GM18511 (cell line): ENCODE measurements around the gene SCAPER.

ENCODE experiments used
- ATAC-seq: cut with Tn5 transposase; IDR thresholded peaks from one replicate; pipeline ENCODE4 v1.9.1; 2021; ENCODE audit warnings: mild to moderate bottlenecking, moderate library complexity; ENCODE audit not compliant: unreplicated experiment

The SCAPER gene

DNA sequence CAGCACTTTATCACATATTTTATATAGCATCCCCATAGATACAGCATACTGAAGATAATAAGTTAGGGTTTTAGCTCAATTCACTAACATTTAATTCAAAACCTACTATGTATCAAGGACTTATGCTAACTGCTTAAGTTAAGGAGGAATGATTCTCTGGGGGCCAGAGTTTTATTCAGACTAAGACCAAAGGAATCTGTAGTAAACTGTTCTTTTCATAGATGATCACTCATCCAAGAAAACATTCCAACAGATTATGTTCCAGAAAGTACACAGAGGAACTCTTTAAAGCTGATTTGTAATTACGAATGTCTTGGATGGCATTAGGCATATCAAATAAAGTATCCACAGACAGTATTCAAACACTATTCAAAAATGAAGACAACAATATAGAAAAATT is 226.4 kb downstream of the SCAPER start:
- no peak for ATAC-seq

GRCh38 chr15:76674883-76675282 is 230.3 kb downstream of the SCAPER start:
- ATAC-seq, result no peak

GRCh38 chr15:76669521-76670207 is 235.5 kb downstream of the SCAPER start:
- no peak for ATAC-seq

- ATAC-seq, result no peak
Measured at GRCh38 chr15:76668900-76669299, 236.2 kb downstream of the SCAPER start.

GRCh38 chr15:76667943-76668715 is 237.0 kb downstream of the SCAPER start:
- no peak for ATAC-seq

GRCh38 chr15:76664895-76665294 is 240.2 kb downstream of the SCAPER start:
- ATAC-seq, result no peak

DNA sequence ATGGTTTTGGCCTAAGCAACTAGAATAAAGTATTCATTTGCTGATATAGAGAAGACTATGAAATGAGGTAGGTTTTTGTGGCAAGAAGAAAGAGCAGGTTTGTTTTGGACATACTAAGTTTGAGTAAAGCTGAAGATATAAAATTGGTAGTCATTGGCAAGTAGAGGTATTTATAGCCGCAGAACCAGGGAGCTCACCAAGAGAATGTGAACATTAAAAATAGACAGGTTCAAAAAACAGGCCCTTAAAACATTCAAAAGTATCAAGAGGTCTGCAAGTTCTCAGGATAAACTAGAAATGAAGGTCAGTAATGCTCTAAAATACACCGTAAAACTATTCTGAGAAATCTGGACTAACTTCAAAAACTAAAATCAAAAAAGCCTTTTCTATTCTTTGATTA is 240.7 kb downstream of the SCAPER start:
- no peak for ATAC-seq

- no peak for ATAC-seq
Measured at GRCh38 chr15:76663529-76663928, 241.6 kb downstream of the SCAPER start.

DNA sequence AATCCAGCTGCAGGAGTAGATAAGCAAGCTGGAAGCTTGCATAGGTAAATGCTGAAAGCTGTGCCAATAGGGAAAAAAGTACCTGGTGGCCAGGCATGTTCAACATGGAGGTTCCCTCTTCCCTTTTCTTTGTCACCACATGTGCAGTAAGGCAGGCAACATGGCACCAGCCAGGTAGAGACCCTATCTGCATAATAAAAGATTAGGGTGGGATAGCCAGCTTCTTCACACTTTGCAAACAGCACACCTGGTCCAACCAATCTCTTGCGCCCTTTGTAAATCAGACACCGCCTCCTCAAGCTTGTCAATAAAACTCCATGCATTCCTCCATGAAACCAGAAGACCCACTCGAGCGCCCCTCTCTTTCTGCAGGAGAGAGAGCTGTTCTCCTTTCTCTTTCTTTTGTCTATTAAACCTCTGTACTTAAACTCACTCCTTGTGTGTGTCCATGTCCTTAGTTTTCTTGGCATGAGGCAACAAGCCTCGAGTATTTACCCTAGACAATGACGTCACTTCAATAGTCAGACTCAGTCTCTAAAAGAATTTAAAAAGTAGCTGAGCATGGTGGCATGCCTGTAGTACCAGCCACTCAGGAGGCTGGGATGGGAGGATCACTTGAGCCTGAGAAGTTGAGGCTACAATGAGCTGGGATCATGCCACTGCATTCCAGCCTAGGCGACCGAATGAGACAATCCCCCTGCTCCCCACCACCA is 256.3 kb downstream of the SCAPER start:
- ATAC-seq, result no peak

GRCh38 chr15:76647612-76648011 is 257.5 kb downstream of the SCAPER start:
- ATAC-seq, result no peak

- no peak for ATAC-seq
Measured at GRCh38 chr15:76644646-76645045, 260.5 kb downstream of the SCAPER start.

DNA sequence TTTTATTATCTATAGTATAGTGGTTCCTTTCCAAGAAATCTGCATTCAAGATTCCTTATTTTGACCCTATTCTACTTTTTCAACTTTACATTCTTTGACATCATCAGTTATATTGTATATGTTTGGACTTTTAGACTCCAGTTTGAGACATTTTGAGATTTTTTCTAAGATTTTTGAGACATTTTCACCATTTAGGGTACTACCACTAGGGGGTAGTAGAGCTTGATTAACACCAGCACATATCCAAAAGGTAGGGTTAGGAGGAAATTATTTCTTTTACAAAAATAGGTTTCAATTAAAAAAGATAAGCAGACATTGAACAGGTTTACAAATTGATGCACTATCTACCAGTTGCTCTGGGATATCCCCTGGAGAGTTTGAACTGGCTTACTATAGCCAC is 262.5 kb downstream of the SCAPER start:
- no peak for ATAC-seq

DNA sequence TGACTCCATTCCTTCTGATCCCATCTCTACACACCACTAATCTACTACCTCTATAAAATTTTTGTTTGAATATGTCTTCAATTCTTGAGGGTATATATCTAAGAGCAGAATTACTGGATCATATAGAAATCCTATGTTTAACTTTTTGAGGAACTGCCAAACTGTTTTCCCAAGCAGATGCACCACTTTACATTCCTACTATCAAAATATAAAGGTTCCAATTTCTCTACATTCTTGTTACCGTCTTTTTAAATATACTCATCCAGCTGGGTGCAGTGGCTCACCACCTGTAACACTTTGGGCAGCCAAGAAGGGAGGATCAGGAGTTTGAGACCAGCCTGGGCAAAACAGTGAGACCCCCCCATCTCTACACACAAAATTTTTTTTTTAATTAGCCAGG is 268.0 kb downstream of the SCAPER start:
- no peak for ATAC-seq

GRCh38 chr15:76636059-76636458 is 269.1 kb downstream of the SCAPER start:
- no peak for ATAC-seq

GRCh38 chr15:76626611-76627010 is 278.5 kb downstream of the SCAPER start:
- ATAC-seq, result no peak

DNA sequence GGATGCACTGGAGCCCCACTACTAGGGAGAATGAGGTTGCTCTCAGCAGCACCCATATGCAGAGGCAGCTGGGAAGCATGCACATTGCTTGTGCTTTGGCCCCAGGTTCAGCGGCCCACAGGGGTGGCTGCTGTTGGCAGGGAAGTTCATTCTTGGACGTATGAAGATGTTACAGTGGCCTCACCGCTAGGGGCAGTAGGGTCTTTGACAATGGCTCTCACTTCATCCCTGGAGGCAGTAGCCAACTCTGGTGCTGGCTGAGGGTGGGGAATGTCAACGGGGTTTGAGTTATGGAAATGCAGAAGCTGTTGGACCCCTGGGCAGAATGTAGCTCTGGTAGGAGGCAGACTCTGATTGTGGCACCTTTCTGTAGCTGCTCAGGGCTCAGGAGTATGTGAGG is 279.9 kb downstream of the SCAPER start:
- no peak for ATAC-seq

- ATAC-seq, result no peak
Measured at GRCh38 chr15:76614725-76615124, 290.4 kb downstream of the SCAPER start.

DNA sequence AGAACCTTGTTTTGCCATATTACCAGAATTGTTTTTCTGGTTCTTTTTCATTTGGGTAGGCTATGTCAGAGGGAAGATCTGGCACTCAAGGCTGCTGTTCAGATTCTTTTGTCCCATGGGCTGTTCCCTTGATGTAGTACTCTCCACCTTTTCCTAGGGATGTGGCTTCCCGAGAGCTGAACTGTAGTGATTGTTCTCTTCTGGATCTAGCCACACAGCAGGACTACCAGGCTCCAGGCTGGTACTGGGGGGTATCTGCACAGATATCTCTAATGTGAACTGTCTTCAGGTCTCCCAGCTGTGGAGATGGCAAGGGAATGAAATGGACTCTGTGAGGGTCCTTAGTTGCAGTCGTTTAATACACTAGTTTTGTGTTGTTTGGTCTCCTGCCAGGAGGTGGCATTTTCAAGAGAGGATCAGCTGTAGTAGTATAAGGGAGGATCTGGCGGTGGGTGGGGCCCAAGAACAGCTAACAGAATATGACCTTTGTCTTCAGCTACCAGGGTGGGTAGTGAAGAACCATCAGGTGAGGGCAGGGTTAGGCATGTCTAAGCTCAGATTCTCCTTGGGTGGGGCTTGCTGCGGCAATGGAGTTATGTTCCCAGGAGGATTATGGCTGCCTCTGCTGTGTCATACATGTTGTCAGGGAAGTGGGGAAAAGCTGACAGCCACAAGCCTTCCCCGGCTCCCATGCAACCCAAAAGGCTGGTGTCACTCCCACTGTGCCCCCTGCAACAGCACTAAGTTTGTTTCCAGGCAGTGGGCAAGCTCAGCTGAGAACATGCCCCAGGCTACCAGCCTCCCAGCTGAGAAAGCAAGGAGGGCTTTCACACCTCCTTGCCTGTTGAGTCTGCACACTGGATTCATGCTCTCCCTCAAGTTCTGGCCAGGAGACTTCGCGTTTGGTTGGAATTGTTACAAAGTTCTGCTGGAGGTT is 316.1 kb downstream of the SCAPER start:
- ATAC-seq, result no peak

GRCh38 chr15:76585576-76585897 is 319.6 kb downstream of the SCAPER start:
- ATAC-seq, result no peak

DNA sequence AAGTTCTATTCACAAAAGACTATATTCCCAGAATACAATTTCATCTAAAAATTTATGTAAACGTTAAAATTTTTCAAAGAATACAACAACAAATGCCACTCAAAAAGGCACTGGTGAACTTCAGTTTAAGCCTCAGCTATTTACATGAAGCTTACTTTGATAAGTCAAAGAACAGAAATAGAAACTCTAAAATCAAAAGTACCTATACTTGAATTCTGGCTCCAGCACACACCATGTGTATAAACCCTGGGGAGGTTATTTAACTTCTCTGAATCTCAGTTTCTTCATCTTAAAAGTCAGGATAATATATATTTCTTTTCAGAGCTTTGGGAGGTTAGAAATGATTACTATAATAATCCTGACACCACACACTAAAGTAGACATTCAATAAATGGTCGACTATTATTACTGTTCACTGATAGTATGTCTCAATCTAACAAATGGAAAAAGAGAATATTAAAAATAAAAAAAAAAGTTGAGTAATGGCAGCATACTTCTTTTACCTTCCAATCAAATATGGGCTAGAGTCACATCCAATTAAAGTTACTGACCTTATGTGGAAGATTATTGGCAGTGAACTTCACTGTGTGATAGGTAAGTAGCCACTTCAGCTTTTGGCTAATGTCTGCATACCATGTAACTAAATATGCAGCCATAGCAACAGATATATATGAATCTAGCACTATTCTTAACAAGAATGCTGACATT is 320.1 kb downstream of the SCAPER start:
- no peak for ATAC-seq
